HepG2 (cell line): ENCODE data around the gene LHX1. TPM values are rescaled to one million over a fixed set of nuclear protein-coding genes. Genes with fewer than 3 reads are reported as not detected.

Experiments used
- ATAC-seq: fragments of 200-7000 bp; cut with Tn5 transposase; 3 replicates; pipeline ENCODE4 v1.9.1; 2020; ENCODE audit warnings: mild to moderate bottlenecking, moderate library complexity
- BruUV-seq: library from RNA; stranded (reverse); fragments of 400-500 nt; replicated peaks from 2 replicates; lab custom pipeline; 2021; lab: Mats Ljungman, UMichigan
- CTCF ChIA-PET: fragments of 300-600 bp; formaldehyde crosslinking; extraction: SDS; loops from one replicate; lab custom pipeline; 2021; ENCODE audit warnings: low total read pairs, inconsistent platforms, low intra/inter-chr PET ratio; lab: Yijun Ruan, JAX
- POLR2A ChIA-PET: fragments of 350-600 bp; sonication (Branson Sonifier 250); formaldehyde crosslinking; loops from one replicate; lab custom pipeline; 2020; ENCODE audit warnings: antibody characterized with exemption, inconsistent platforms; lab: Yijun Ruan, JAX
- DNase-seq: peaks from one replicate; pipeline ENCODE4 v3.0.0-alpha.2; 2015; ENCODE audit warnings: low spot score
- FAIRE-seq: peaks from 3 replicates; lab custom pipeline; 2011; peaks lifted over from hg19 to GRCh38; lab: Jason Lieb, UNC
- H2AFZ ChIP-seq: one replicate; pipeline ENCODE4 v1.6.1; 2011; ENCODE audit warnings: low read length, inconsistent platforms
- H3K27ac ChIP-seq: fragments of 300-600 bp; 3 replicates; pipeline ENCODE4 v1.8.0; 2011; ENCODE audit warnings: mixed run types, mild to moderate bottlenecking, mixed read lengths, low read length, inconsistent platforms; ENCODE audit not compliant: insufficient read depth; ENCODE audit errors: extremely low read length
- H3K27me3 ChIP-seq, 2 experiments: fragments of 200-600 bp in 1 of 2; 2 replicates in 1 of 2; 3 replicates in 1 of 2; pipeline versions ENCODE4 v1.6.0 to v1.8.0; 2011; ENCODE audit warnings: low read length in 2 of 2, mild to moderate bottlenecking in 2 of 2, moderate library complexity in 2 of 2, inconsistent platforms in 1 of 2; ENCODE audit not compliant: insufficient read depth in 2 of 2, control insufficient read depth in 1 of 2
- H3K36me3 ChIP-seq, 2 experiments: fragments of 200-600 bp in 1 of 2; replicated peaks in 1 of 2; 2 replicates in 1 of 2; 3 replicates in 1 of 2; pipeline versions ENCODE4 v1.5.1 to v1.8.0; 2011; ENCODE audit warnings: low read length in 2 of 2, inconsistent platforms in 1 of 2; ENCODE audit not compliant: insufficient read depth in 2 of 2, control insufficient read depth in 1 of 2
- H3K4me1 ChIP-seq: 2 replicates; pipeline ENCODE4 v1.5.1; 2012; ENCODE audit warnings: low read length, inconsistent platforms; ENCODE audit not compliant: insufficient read depth
- H3K4me2 ChIP-seq: 2 replicates; pipeline ENCODE4 v1.6.0; 2011; ENCODE audit warnings: low read depth, low read length, inconsistent platforms
- H3K4me3 ChIP-seq, 3 experiments: fragments of 200-600 bp in 1 of 3; sonication (generic), shearing (Covaris generic) in 1 of 3; replicated peaks in 1 of 3; 2 replicates each; pipeline ENCODE4 v1.5.1; 2011 to 2016; ENCODE audit warnings: low read length in 3 of 3, inconsistent platforms in 2 of 3, low read depth in 2 of 3, mild to moderate bottlenecking in 2 of 3, control low read depth in 1 of 3, mixed read lengths in 1 of 3; ENCODE audit not compliant: insufficient read depth in 1 of 3
- H3K79me2 ChIP-seq: one replicate; pipeline ENCODE4 v1.6.1; 2011; ENCODE audit warnings: low read length, inconsistent platforms; ENCODE audit not compliant: insufficient read depth
- H3K9ac ChIP-seq: 2 replicates; pipeline ENCODE4 v1.6.0; 2011; ENCODE audit warnings: mild to moderate bottlenecking, low read depth, low read length, inconsistent platforms; ENCODE audit not compliant: insufficient read depth
- H3K9me3 ChIP-seq: 2 replicates; pipeline ENCODE4 v1.5.1; 2012; ENCODE audit warnings: mild to moderate bottlenecking, low read length
- H4K20me1 ChIP-seq: 2 replicates; pipeline ENCODE4 v1.6.0; 2011; ENCODE audit warnings: inconsistent platforms, mild to moderate bottlenecking, low read length, moderate library complexity; ENCODE audit not compliant: insufficient read depth
- AHDC1 ChIP-seq: sonication (generic); formaldehyde crosslinking; IDR thresholded peaks from 2 replicates; pipeline ENCODE4 v1.5.1; 2020; ENCODE audit warnings: mild to moderate bottlenecking, missing genetic modification reagents, borderline replicate concordance
- SIN3A ChIP-seq: IDR thresholded peaks from 2 replicates; pipeline ENCODE4 v1.6.1; 2011; ENCODE audit warnings: low read depth, mild to moderate bottlenecking, control low read depth, low read length, borderline replicate concordance
- WGBS: methylation state at CpG from one replicate; pipeline ENCODE4 v1.1.6; 2017; ENCODE audit warnings: low lambda C conversion rate; 5-methylcytosine and 5-hydroxymethylcytosine counted together
- in situ Hi-C: cut with HindIII; loops from 2 replicates; pipeline ENCODE4 v1.10.0; 2017; ENCODE audit warnings: low pct_unique_long_range_greater_than_20kb; ENCODE audit not compliant: extremely low pct_ligation_motif_present
- intact Hi-C: fragments of 100-400 bp; cut with micrococcal nuclease; formaldehyde crosslinking; loops from one replicate; pipeline ENCODE4 v1.10.0; 2022; ENCODE audit not compliant: unreplicated experiment
- polyA plus RNA-seq, 8 experiments: library from polyadenylated mRNA; depleted of rRNA in 3 of 8; stranded (reverse) in 7 of 8; unstranded in 1 of 8; fragments of >200 nt; fragmentation: Illumina TruSeq in 4 of 8; extraction: Trizol in 4 of 8; gene quantifications; 2 replicates each; pipeline versions ENCODE4 v1.2.1 to v1.2.3, GENCODE V29; 2011 to 2016; ENCODE audit warnings: low read depth in 4 of 8, missing spikeins in 1 of 8, mixed read lengths in 1 of 8; ENCODE audit not compliant: insufficient read depth in 1 of 8
- total RNA-seq, 5 experiments: library from RNA; depleted of rRNA; stranded (reverse); fragments of >200 nt; fragmentation: Illumina TruSeq; extraction: Trizol; gene quantifications; 2 replicates each; pipeline ENCODE4 v1.2.3, GENCODE V29; 2016; ENCODE audit warnings: low read depth in 1 of 5

LHX1 gene
- total and polyA plus RNA-seq, 2 of the 13 experiments (the other 11 are each of a cell fraction or from before 2014, with no cell fraction given): not detected

DNA sequence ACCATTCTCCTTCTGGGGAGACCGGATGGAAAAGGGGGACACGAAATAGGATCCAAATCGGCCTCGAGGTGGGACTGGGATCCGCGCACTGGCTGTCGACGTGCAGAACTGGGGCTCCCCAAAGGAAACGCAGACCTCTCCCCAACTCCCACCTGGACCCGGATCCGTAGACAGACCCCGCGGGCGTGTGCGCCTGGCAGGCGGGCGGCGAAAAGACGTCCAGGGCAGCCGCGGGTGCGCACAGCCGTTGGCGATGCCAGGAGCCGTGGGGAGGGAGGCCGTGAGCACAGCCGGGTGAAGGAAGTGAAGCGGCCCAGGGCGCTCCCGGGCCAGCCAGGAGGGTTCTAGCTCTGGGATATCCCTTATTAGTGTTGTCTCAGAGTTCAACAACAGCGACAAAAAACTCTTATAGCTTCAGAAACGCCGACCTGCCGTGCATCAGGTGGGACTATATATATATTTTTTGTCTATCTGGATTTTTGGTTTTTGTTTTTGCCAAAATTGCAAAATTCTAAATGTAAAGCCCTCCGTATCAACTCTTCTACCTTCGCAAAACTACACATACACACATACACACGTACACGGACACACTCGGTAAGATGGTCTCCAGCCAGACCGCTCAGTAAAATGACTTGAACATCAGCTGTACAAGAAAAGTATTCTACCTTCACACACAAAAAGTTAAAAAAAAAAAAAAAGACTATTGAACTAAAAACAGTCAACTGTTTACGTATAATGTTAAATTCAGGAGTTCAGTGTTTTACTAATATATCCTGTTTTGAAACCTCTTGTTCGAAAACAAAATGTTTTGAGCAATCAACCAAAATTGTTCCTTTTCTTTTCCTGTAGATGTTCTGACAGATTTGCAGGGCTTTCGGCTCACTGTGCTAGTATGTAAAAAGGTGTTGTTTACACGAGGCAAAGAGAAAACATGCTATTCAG lies 6.2 kb downstream of the LHX1 start (continued):
- no peak for TF ChIP-seq SIN3A

GRCh38 chr17:36944553-36944952 lies 7.3 kb downstream of the LHX1 start:
- ATAC-seq (no peak), FAIRE-seq (no peak), DNase-seq (no peak)
- BruUV-seq: no TSS peak
- H3K27me3 ChIP-seq: peaks cover 7 to 66% of the 10 kb centered on the region in 2 experiments
- no peak overlapping the region for H3K4me3 ChIP-seq
- no peak for TF ChIP-seq AHDC1 (CRISPR knock-in tag)
- WGBS: 7% methylated on average over 1 of the region's 1 CpG
- H3K36me3 ChIP-seq: no peaks in the 10 kb centered on the region
- no peaks in the 10 kb centered on the region for H4K20me1 ChIP-seq
- peaks cover 15% of the 10 kb centered on the region for H3K4me1 ChIP-seq
- CTCF ChIA-PET: no interaction called here
- in situ Hi-C loops: no loop called here
- no peaks in the 10 kb centered on the region for H3K9me3 ChIP-seq
- H3K4me2 ChIP-seq: no peak overlapping the region
- no peak overlapping the region for H2AFZ ChIP-seq
- intact Hi-C loops: no loop called here
- H3K9ac ChIP-seq: no peak overlapping the region
- H3K79me2 ChIP-seq: peaks cover 3% of the 10 kb centered on the region
- no peak overlapping the region for H3K27ac ChIP-seq
- POLR2A ChIA-PET: no interaction called here
